Fibroblast of lung (primary cell): ENCODE measurements around the gene ID2. TPM values are rescaled to one million over a fixed set of nuclear protein-coding genes. Genes with fewer than 3 reads are reported as not detected.
A peak's percentile ranks its signal among the peaks of the same experiment; 100 is the strongest.

Source experiments
- DNase-seq, 2 donors: peaks; one replicate each; pipeline versions ENCODE4 v3.0.0 to v3.0.0-alpha.2; 2010; ENCODE audit warnings: low read depth in 2 of 2
- H2AFZ ChIP-seq: 2 replicates; pipeline ENCODE4 v1.5.1; 2012; ENCODE audit warnings: low read length, control low read depth, inconsistent platforms
- H3K27ac ChIP-seq: 2 replicates; pipeline ENCODE4 v1.5.1; 2011; ENCODE audit warnings: low read length, control low read depth; ENCODE audit not compliant: insufficient read depth
- H3K27me3 ChIP-seq: 2 replicates; pipeline ENCODE4 v1.5.1; 2011; ENCODE audit warnings: mild to moderate bottlenecking, low read length; ENCODE audit not compliant: control insufficient read depth, insufficient read depth
- H3K36me3 ChIP-seq: 2 replicates; pipeline ENCODE4 v1.5.1; 2011; ENCODE audit warnings: low read length; ENCODE audit not compliant: control insufficient read depth, insufficient read depth
- H3K4me1 ChIP-seq: 2 replicates; pipeline ENCODE4 v1.5.1; 2011; ENCODE audit warnings: low read length; ENCODE audit not compliant: control insufficient read depth, insufficient read depth; ENCODE audit errors: extremely low read depth
- H3K4me2 ChIP-seq: 2 replicates; pipeline ENCODE4 v1.5.1; 2011; ENCODE audit warnings: low read length, control low read depth; ENCODE audit not compliant: insufficient read depth; ENCODE audit errors: extremely low read depth
- H3K4me3 ChIP-seq, 4 experiments: fragments of 200-600 bp in 1 of 4; sonication (generic) in 1 of 4; replicated peaks in 1 of 4; 2 replicates each; pipeline ENCODE4 v1.5.1; 2011 to 2016; ENCODE audit warnings: low read length in 4 of 4, low read depth in 3 of 4, mild to moderate bottlenecking in 3 of 4, control low read depth in 2 of 4, inconsistent platforms in 1 of 4, mixed read lengths in 1 of 4; ENCODE audit not compliant: insufficient read depth in 1 of 4; ENCODE audit errors: control extremely low read depth in 1 of 4
- H3K79me2 ChIP-seq: 2 replicates; pipeline ENCODE4 v1.5.1; 2012; ENCODE audit warnings: mild to moderate bottlenecking, low read length, inconsistent platforms; ENCODE audit not compliant: control insufficient read depth, insufficient read depth
- H3K9ac ChIP-seq: 2 replicates; pipeline ENCODE4 v1.5.1; 2011; ENCODE audit warnings: mild to moderate bottlenecking, low read length, control low read depth; ENCODE audit not compliant: insufficient read depth
- H3K9me3 ChIP-seq: 2 replicates; pipeline ENCODE4 v1.5.1; 2012; ENCODE audit warnings: low read depth, low read length; ENCODE audit not compliant: control insufficient read depth, insufficient read depth
- H4K20me1 ChIP-seq: 2 replicates; pipeline ENCODE4 v1.5.1; 2011; ENCODE audit warnings: low read length; ENCODE audit not compliant: control insufficient read depth, insufficient read depth; ENCODE audit errors: extremely low read depth
- CTCF ChIP-seq, 2 donors: IDR thresholded peaks in 1 of 2; conservative IDR thresholded peaks in 1 of 2; 1 replicate in 1 of 2; 2 replicates in 1 of 2; pipeline ENCODE4 v1.5.1; 2011 to 2012; ENCODE audit warnings: low read length in 2 of 2, control low read depth in 1 of 2, inconsistent platforms in 1 of 2, low read depth in 1 of 2, mild to moderate bottlenecking in 1 of 2
- EZH2 ChIP-seq: IDR thresholded peaks from 2 replicates; pipeline ENCODE4 v1.5.1; 2012; ENCODE audit warnings: low read length, control low read depth, mild to moderate bottlenecking; ENCODE audit errors: missing control alignments
- polyA plus RNA-seq, 2 donors: library from polyadenylated mRNA; depleted of rRNA in 1 of 2; stranded (reverse) in 1 of 2; unstranded in 1 of 2; fragments of >200 nt; gene quantifications; 2 replicates each; pipeline ENCODE4 v1.2.1, GENCODE V29; 2011 to 2012; ENCODE audit warnings: missing spikeins in 1 of 2
- total RNA-seq: library from RNA; depleted of rRNA; stranded (reverse); fragments of >200 nt; gene quantifications from 2 replicates; pipeline ENCODE4 v1.2.1, GENCODE V29; 2014

The ID2 gene
- total and polyA plus RNA-seq, 2 donors (not counting 1 experiment from before 2014, with no cell fraction given), result 23.1 to 66.6 TPM

DNA sequence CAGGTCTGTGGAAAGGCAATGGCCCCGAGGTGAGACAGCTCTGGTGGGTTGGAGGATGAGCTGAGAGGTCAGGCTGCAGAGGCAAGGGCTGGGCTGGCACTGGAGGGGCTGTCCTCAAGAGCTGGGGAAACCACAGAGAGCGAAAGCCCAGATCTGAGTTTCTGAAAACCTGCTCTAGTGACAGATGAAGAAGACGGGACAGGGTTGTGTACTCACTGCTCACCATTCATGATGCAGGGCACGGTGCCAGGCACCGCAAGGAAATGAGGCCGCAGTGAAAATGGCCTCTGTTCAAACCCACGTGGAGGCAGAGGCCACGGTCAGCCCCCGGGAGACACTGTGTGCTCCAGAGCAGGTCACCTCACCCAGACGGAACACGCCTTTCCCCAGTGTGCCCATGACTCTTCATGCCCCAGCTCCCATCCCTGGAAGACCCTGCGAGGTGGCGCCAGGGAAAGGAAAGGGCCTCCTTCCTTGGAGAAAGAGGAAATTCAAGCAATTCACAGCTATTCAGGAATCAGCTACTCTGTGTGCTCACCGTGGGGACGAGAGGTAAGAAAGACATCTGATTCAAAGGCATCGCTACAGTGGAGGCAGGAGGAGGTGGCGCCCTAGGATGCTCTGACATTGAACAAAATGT is 24.3 kb upstream of the ID2 start:
- no peak overlapping the region for H3K9ac ChIP-seq

GRCh38 chr2:8658064-8658862 is 23.6 kb upstream of the ID2 start:
- Histone ChIP-seq H2AFZ (no peak overlapping the region), H3K4me1 (peaks cover 13% of the 10 kb centered on the region), H3K36me3 (no peaks in the 10 kb centered on the region)

More for the DNA sequence above, 24.3 kb upstream of the ID2 start:
- H3K9me3 ChIP-seq, result no peaks in the 10 kb centered on the region
- peak in 1 of 2 donors; percentile 40 for DNase-seq
- H3K4me3 ChIP-seq, result no peak overlapping the region
- TF ChIP-seq CTCF (conservative IDR thresholded peaks at IDR 0.05 in 1 of 2, IDR thresholded peaks at IDR 0.05 in 1 of 2; ENCODE audit: low read depth in 1 of 2, low read length in 2 of 2), result no peak
- TF ChIP-seq EZH2, result no peak
- H3K27ac ChIP-seq, result no peak overlapping the region
- no peaks in the 10 kb centered on the region for H3K36me3 ChIP-seq
- H2AFZ ChIP-seq, result no peak overlapping the region
- no peaks in the 10 kb centered on the region for H4K20me1 ChIP-seq
- peaks cover 13% of the 10 kb centered on the region for H3K4me1 ChIP-seq
- no peaks in the 10 kb centered on the region for H3K79me2 ChIP-seq
- no peak overlapping the region for H3K4me2 ChIP-seq
- H3K27me3 ChIP-seq, result no peaks in the 10 kb centered on the region

More at GRCh38 chr2:8658064-8658862, 23.6 kb upstream of the ID2 start:
- DNase-seq, result no peak
- no peaks in the 10 kb centered on the region for H4K20me1 ChIP-seq
- no peak overlapping the region for H3K27ac ChIP-seq
- no peak overlapping the region for H3K9ac ChIP-seq
- no peaks in the 10 kb centered on the region for H3K27me3 ChIP-seq
- no peaks in the 10 kb centered on the region for H3K9me3 ChIP-seq
- no peak overlapping the region for H3K4me3 ChIP-seq
- H3K79me2 ChIP-seq, result no peaks in the 10 kb centered on the region
- H3K4me2 ChIP-seq, result no peak overlapping the region
- TF ChIP-seq EZH2 (no peak), CTCF (conservative IDR thresholded peaks at IDR 0.05 in 1 of 2, IDR thresholded peaks at IDR 0.05 in 1 of 2; ENCODE audit: low read depth in 1 of 2, low read length in 2 of 2) (no peak)
